Epithelial cell of esophagus (primary cell): Measurements from ENCODE around the gene GNG12.

Experiments
- DNase-seq: peaks from one replicate; pipeline ENCODE4 v3.0.0; 2010; ENCODE audit warnings: low read depth
- H3K4me3 ChIP-seq: 2 replicates; pipeline ENCODE4 v1.5.1; 2011; ENCODE audit warnings: mild to moderate bottlenecking, low read length, control low read depth
- CTCF ChIP-seq: IDR thresholded peaks from 2 replicates; pipeline ENCODE4 v1.5.1; 2011; ENCODE audit warnings: low read depth, mild to moderate bottlenecking, low read length, control low read depth, inconsistent platforms; ENCODE audit not compliant: insufficient read depth; ENCODE audit errors: missing control alignments

The GNG12 gene

DNA sequence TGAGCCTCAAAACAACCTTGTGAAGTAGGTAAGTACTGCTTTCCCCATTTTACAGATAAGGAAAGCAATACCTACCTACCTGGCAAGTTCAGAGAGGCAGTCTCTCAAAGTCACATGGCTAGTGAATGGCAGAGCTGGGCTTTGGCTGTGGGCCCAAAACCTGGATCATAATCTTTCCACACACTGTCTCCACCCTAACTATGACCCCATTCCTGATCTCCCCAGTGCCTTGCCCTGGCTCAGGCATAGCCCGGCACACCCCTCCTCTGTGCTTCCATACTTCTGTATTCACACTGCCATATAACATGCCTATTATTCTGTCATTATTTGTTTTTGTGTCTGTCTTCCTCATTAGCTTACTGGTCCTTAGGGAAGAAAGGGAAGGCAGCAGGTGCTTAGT is 15.9 kb downstream of the GNG12 start:
- no peak overlapping the region for H3K4me3 ChIP-seq
- DNase-seq = peak; percentile 62
- TF ChIP-seq CTCF = no peak

DNA sequence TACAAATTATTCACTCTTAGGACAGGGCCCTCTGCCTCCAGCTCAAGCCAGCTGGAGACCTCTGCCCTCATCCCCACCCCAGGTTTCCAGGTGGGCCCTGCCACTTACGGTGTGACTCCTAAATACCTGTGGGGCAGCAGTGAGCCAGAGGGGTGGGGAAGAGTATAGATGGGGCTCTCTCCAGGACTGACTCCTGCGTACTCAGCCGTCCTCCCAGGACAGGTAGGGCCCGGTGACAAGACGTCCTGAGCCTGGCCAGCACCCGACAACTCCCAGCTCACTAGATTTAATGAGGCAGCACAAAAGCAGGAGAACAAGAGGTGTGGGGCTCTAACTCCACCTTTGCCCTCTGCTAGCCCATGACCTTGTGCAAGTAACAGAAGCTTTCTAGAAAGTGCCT is 16.8 kb downstream of the GNG12 start:
- no peak for DNase-seq
- no peak for TF ChIP-seq CTCF
- no peak overlapping the region for H3K4me3 ChIP-seq

GRCh38 chr1:67816095-67816475 is 17.2 kb downstream of the GNG12 start:
- TF ChIP-seq CTCF = no peak
- DNase-seq = no peak
- no peak overlapping the region for H3K4me3 ChIP-seq

DNA sequence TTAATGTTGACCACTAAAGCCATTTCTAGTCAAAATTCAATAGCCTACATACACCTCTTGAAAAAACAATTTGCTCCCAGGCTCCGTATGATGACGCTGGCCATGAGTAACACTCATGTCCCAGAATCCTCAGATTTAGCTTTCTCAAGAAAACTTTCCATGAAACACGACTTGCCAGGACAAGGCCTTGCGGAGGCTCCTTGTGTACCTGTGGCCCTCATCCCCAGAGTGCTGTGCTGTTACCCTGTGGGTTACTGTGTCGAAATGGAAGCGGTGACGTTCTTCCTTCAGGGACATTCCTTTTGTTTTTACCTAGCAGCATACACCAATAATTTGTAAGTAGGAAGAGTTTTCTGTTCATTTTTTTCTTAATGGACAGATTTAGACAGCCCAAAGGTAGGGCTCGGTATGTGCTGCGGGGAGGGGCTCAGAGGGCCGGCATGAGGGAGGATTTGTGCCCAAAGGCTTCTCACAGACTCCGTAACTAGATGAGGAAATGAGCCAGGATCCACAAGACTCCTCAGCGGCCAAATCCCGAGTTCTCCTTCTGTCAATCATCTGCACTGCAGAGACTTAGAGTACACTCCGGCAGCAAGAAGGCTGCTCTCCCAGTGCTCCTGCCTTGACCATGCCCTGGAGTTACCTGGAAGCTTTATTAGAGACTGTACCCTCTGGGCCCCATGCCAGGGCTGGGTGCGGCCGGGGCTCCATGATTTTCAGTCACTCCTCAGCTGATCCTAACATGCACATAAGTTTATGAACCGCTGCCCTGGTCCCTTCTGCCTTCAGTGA is 17.8 kb downstream of the GNG12 start:
- peak overlapping the region; percentile 2 for H3K4me3 ChIP-seq
- no peak for TF ChIP-seq CTCF
- DNase-seq = peak; percentile 76

- no peak overlapping the region for H3K4me3 ChIP-seq
- TF ChIP-seq CTCF = no peak
- DNase-seq = peak; percentile 27
Observed at GRCh38 chr1:67814121-67814772, 19.0 kb downstream of the GNG12 start.

GRCh38 chr1:67812226-67812625 is 21.0 kb downstream of the GNG12 start:
- TF ChIP-seq CTCF = no peak

More at GRCh38 chr1:67812226-67812625, 21.0 kb downstream of the GNG12 start:
- no peak for DNase-seq
- no peak overlapping the region for H3K4me3 ChIP-seq
